GM23248 (cell line): ENCODE measurements around the gene YIF1B. TPM values are rescaled to one million over a fixed set of nuclear protein-coding genes. Genes with fewer than 3 reads are reported as not detected.

Source experiments
- DNase-seq: peaks from one replicate; pipeline ENCODE4 v3.0.0-alpha.2; 2015
- H2AFZ ChIP-seq: fragments of 200-600 bp; sonication (generic); 2 replicates; pipeline ENCODE4 v1.6.1; 2016; ENCODE audit warnings: antibody characterized with exemption
- H3F3A ChIP-seq: fragments of 200-600 bp; sonication (generic); 2 replicates; pipeline ENCODE4 v1.6.1; 2016; ENCODE audit warnings: mild to moderate bottlenecking, antibody characterized with exemption, mixed run types; ENCODE audit not compliant: insufficient read depth
- H3K27ac ChIP-seq: fragments of 200-600 bp; sonication (generic); 2 replicates; pipeline ENCODE4 v1.5.1; 2016; ENCODE audit warnings: mild to moderate bottlenecking
- H3K27me3 ChIP-seq: fragments of 200-600 bp; sonication (generic); replicated peaks from 2 replicates; pipeline ENCODE4 v1.6.1; 2016; ENCODE audit warnings: mild to moderate bottlenecking; ENCODE audit not compliant: insufficient read depth
- H3K36me3 ChIP-seq: fragments of 200-600 bp; sonication (generic); 2 replicates; pipeline ENCODE4 v1.6.1; 2016; ENCODE audit warnings: low read depth, mild to moderate bottlenecking
- H3K4me1 ChIP-seq: fragments of 200-600 bp; sonication (generic); 2 replicates; pipeline ENCODE4 v1.6.1; 2016; ENCODE audit warnings: mild to moderate bottlenecking; ENCODE audit not compliant: insufficient read depth
- H3K4me2 ChIP-seq: fragments of 200-600 bp; sonication (generic); one replicate; pipeline ENCODE4 v1.6.1; 2016; ENCODE audit warnings: mild to moderate bottlenecking; ENCODE audit not compliant: unreplicated experiment
- H3K4me3 ChIP-seq: fragments of 200-600 bp; sonication (generic); 2 replicates; pipeline ENCODE4 v1.5.1; 2016; ENCODE audit warnings: mild to moderate bottlenecking
- H3K79me2 ChIP-seq: fragments of 200-600 bp; sonication (generic); 2 replicates; pipeline ENCODE4 v1.6.1; 2016; ENCODE audit warnings: mild to moderate bottlenecking; ENCODE audit not compliant: insufficient read depth
- H3K9ac ChIP-seq: fragments of 200-600 bp; sonication (generic); 2 replicates; pipeline ENCODE4 v1.6.1; 2016; ENCODE audit warnings: mild to moderate bottlenecking
- H3K9me2 ChIP-seq: fragments of 200-600 bp; sonication (generic); 2 replicates; pipeline ENCODE4 v1.6.1; 2016; ENCODE audit warnings: mixed run types, mild to moderate bottlenecking, moderate library complexity; ENCODE audit not compliant: insufficient read depth
- H3K9me3 ChIP-seq: fragments of 200-600 bp; sonication (generic); one replicate; pipeline ENCODE4 v1.6.1; 2017; ENCODE audit warnings: low read depth
- H4K20me1 ChIP-seq: fragments of 200-600 bp; sonication (generic); 2 replicates; pipeline ENCODE4 v1.6.0; 2016; ENCODE audit not compliant: insufficient read depth
- EZH2 ChIP-seq: fragments of 200-600 bp; sonication (generic); IDR thresholded peaks from 2 replicates; pipeline ENCODE4 v1.6.1; 2018; ENCODE audit warnings: antibody characterized with exemption, mild to moderate bottlenecking; ENCODE audit not compliant: insufficient read depth, poor library complexity, severe bottlenecking
- EZH2phosphoT487 ChIP-seq: fragments of 200-600 bp; sonication (generic); IDR thresholded peaks from 2 replicates; pipeline ENCODE4 v1.6.1; 2018; ENCODE audit warnings: antibody characterized with exemption, moderate library complexity, mild to moderate bottlenecking, low read depth; ENCODE audit not compliant: insufficient read depth
- WGBS, 2 experiments: methylation state at CpG; one replicate each; pipeline ENCODE4 v1.1.6; 2015 to 2017; ENCODE audit warnings: low lambda C conversion rate in 2 of 2, low coverage in 1 of 2; ENCODE audit errors: missing lambda C conversion rate in 2 of 2; 5-methylcytosine and 5-hydroxymethylcytosine counted together
- in situ Hi-C: fragments of 300-500 bp; cut with MboI; formaldehyde crosslinking; loops from 2 replicates; pipeline ENCODE4 v1.15.0; 2020
- polyA plus RNA-seq: library from polyadenylated mRNA; unstranded; fragments of >200 nt; fragmentation: Nextera tagmentation; extraction: Ambion mirVana; gene quantifications from 2 replicates; pipeline ENCODE4 v1.2.1, GENCODE V29; 2016
- total RNA-seq: library from RNA; depleted of rRNA; stranded (reverse); fragments of >200 nt; shearing (Covaris generic); gene quantifications from 2 replicates; pipeline ENCODE4 v1.2.3, GENCODE V29; 2014

The YIF1B gene
- total and polyA plus RNA-seq, 2 experiments from 2014 or later = 162 to 191 TPM

DNA sequence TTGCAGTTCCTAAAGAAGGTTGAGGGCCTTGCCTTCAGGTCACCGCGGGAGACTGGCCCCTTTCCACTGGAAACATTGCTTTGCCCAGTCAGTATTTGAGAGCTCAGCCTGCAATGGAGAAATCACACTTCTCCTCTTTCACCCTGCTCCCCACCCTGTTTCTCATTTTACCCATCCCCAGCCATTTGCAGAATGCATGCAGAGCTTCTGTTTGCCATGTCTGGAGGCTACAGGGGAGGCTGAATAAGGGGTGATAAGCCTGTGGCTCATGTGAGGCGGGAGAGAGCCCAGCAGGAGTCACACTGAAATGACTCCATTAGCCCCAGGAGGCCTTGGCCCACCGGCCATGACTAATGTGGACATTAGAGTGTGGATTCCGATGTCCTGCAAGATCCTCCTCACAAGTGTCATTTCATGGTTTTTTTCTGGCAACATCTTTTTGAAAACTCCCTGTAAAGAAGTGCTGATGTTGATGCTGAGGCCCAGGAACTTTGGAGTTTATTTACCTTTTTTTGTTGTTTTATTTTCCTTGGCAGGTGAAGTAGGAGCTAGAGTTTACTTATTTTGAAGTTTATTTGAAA lies 45.1 kb downstream of the YIF1B start:
- 36 to 42% methylated on average over 5 of the region's 5 CpGs for WGBS, 2 experiments
- Histone ChIP-seq H3K27me3 (no peaks in the 10 kb centered on the region), H3K9me3 (no peaks in the 10 kb centered on the region), H3K4me3 (no peak overlapping the region), H3K4me2 (peak overlapping the region; percentile 35), H3K9me2 (no peaks in the 10 kb centered on the region), H3K9ac (no peak overlapping the region), H3K4me1 (peaks cover 35% of the 10 kb centered on the region), H3K79me2 (no peaks in the 10 kb centered on the region), H3F3A (peaks cover 16% of the 10 kb centered on the region; the same call in 1 of the 2 replicates), H3K27ac (peak overlapping the region; percentile 47), H4K20me1 (no peaks in the 10 kb centered on the region), H2AFZ (0 out of 2 replicates have a peak overlapping the region, but pooled peaks have one; percentile 10), H3K36me3 (no peaks in the 10 kb centered on the region)
- in situ Hi-C loops = no loop called here
- TF ChIP-seq EZH2 (no peak), EZH2phosphoT487 (no peak)
- DNase-seq = peak; percentile 87

GRCh38 chr19:38268539-38268938 lies 47.2 kb downstream of the YIF1B start:
- DNase-seq = no peak
- in situ Hi-C loops = no loop called here
- Histone ChIP-seq H4K20me1 (no peaks in the 10 kb centered on the region), H2AFZ (no peak overlapping the region), H3K36me3 (no peaks in the 10 kb centered on the region), H3K4me3 (no peak overlapping the region), H3K27me3 (no peaks in the 10 kb centered on the region), H3K9ac (no peak overlapping the region), H3K79me2 (no peaks in the 10 kb centered on the region), H3K9me3 (no peaks in the 10 kb centered on the region), H3F3A (peaks cover 22% of the 10 kb centered on the region; the same call in 1 of the 2 replicates), H3K9me2 (no peaks in the 10 kb centered on the region), H3K27ac (no peak overlapping the region), H3K4me1 (peaks cover 34% of the 10 kb centered on the region), H3K4me2 (no peak overlapping the region)
- 93 to 94% methylated on average over 8 of the region's 8 CpGs for WGBS, 2 experiments
- TF ChIP-seq EZH2 (no peak), EZH2phosphoT487 (no peak)

DNA sequence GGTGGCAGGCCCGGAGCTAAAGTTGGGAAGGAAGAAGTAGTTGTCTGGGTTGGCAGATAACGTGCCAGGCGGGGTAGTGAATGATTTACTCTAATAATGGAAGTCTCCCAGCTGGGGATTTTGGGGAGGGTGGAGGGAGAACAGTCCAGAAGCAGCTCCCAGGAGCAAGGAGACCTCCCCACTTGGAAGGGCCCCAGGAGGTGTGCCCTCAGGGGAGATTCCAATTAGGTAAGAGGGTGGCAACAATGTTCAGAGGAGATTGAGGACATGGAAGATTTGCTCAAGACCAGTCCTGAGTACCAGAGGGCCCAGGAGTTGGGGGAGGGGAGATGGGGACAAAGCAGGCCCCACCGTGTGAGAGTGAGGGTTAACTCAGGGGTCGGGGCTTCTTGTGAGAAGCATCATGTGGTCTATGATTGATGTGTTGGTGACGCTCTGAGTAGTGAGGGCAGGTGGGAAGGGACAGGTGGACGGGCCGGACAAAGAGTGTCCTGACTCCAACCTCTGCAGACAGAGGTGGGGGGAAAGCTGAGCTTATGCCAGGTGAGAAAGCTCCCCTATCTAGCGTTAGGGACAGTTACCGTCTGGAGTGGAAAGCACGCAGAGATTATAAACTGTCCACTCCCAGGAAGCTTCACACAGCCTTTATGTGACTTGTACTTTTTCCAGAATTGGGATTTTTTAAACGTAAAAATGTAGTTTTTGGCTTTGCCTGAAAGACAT lies 47.8 kb downstream of the YIF1B start:
- no peaks in the 10 kb centered on the region for H3K27me3 ChIP-seq
- H3K9me3 ChIP-seq = no peaks in the 10 kb centered on the region
- no peaks in the 10 kb centered on the region for H3K36me3 ChIP-seq
- no peaks in the 10 kb centered on the region for H4K20me1 ChIP-seq
- H3F3A ChIP-seq = peaks cover 22% of the 10 kb centered on the region; the same call in 1 of the 2 replicates
- no peak overlapping the region for H3K9ac ChIP-seq
- H3K27ac ChIP-seq = no peak overlapping the region
- peaks cover 35% of the 10 kb centered on the region for H3K4me1 ChIP-seq
- no peak for TF ChIP-seq EZH2phosphoT487
- TF ChIP-seq EZH2 = no peak
- H2AFZ ChIP-seq = no peak overlapping the region
- H3K4me3 ChIP-seq = no peak overlapping the region
- H3K79me2 ChIP-seq = no peaks in the 10 kb centered on the region
- 77 to 83% methylated on average over 11 to 12 of the region's 12 CpGs for WGBS, 2 experiments
- no peak for DNase-seq
- in situ Hi-C loops = no loop called here
- H3K9me2 ChIP-seq = no peaks in the 10 kb centered on the region
- no peak overlapping the region for H3K4me2 ChIP-seq

GRCh38 chr19:38266981-38267597 lies 48.7 kb downstream of the YIF1B start:
- Histone ChIP-seq H4K20me1 (no peaks in the 10 kb centered on the region), H3K27ac (0 out of 2 replicates have a peak overlapping the region, but pooled peaks have one; percentile 12), H3K9me2 (no peaks in the 10 kb centered on the region), H2AFZ (peak overlapping the region; percentile 47; the same call in 1 of the 2 replicates), H3K4me1 (peaks cover 35% of the 10 kb centered on the region), H3K9ac (no peak overlapping the region), H3K27me3 (no peaks in the 10 kb centered on the region), H3K4me2 (peak overlapping the region; percentile 33), H3F3A (peaks cover 22% of the 10 kb centered on the region; the same call in 1 of the 2 replicates), H3K79me2 (no peaks in the 10 kb centered on the region), H3K4me3 (no peak overlapping the region), H3K9me3 (no peaks in the 10 kb centered on the region), H3K36me3 (no peaks in the 10 kb centered on the region)
- TF ChIP-seq EZH2 = no peak
- TF ChIP-seq EZH2phosphoT487 = no peak
- in situ Hi-C loops = no loop called here
- WGBS, 2 experiments = 63 to 67% methylated on average over 12 of the region's 12 CpGs
- DNase-seq = peak; percentile 72
